Neural progenitor cell (in vitro differentiated cells): ENCODE measurements around the gene CUL4B. TPM values are rescaled to one million over a fixed set of nuclear protein-coding genes. Genes with fewer than 3 reads are reported as not detected.
"Not testable (repeated sequence)": the region's sequence is repeated elsewhere in the genome, so short reads cannot be mapped to it uniquely, and the experiment has no call there.

Experiments used
- DNase-seq: peaks from one replicate; pipeline ENCODE4 v3.0.0-alpha.2; 2016; ENCODE audit warnings: low spot score
- H2AFZ ChIP-seq: fragments of 200-600 bp; sonication (generic); replicated peaks from 2 replicates; pipeline ENCODE4 v1.6.1; 2016; ENCODE audit warnings: antibody characterized with exemption
- H3F3A ChIP-seq: fragments of 200-600 bp; sonication (generic); 2 replicates; pipeline ENCODE4 v1.6.1; 2016; ENCODE audit warnings: antibody characterized with exemption, low read depth
- H3K27ac ChIP-seq: fragments of 200-600 bp; sonication (generic); 2 replicates; pipeline ENCODE4 v1.5.1; 2016; ENCODE audit warnings: mild to moderate bottlenecking
- H3K27me3 ChIP-seq: fragments of 200-600 bp; sonication (generic); 2 replicates; pipeline ENCODE4 v1.6.1; 2016; ENCODE audit warnings: mild to moderate bottlenecking, moderate library complexity
- H3K36me3 ChIP-seq: fragments of 200-600 bp; sonication (generic); 2 replicates; pipeline ENCODE4 v1.5.1; 2016
- H3K4me1 ChIP-seq: fragments of 200-600 bp; sonication (generic); 2 replicates; pipeline ENCODE4 v1.6.1; 2016; ENCODE audit warnings: mixed run types
- H3K4me2 ChIP-seq: fragments of 200-600 bp; sonication (generic); 2 replicates; pipeline ENCODE4 v1.6.1; 2016
- H3K4me3 ChIP-seq: fragments of 200-600 bp; sonication (generic); 2 replicates; pipeline ENCODE4 v1.5.1; 2016
- H3K79me2 ChIP-seq: fragments of 200-600 bp; sonication (generic); 2 replicates; pipeline ENCODE4 v1.6.1; 2016; ENCODE audit warnings: low read depth
- H3K9ac ChIP-seq: fragments of 200-600 bp; sonication (generic); 2 replicates; pipeline ENCODE4 v1.6.1; 2016
- H3K9me3 ChIP-seq: fragments of 200-600 bp; sonication (generic); 2 replicates; pipeline ENCODE4 v1.5.1; 2016; ENCODE audit warnings: low read depth
- H4K20me1 ChIP-seq: fragments of 200-600 bp; sonication (generic); 2 replicates; pipeline ENCODE4 v1.6.1; 2016; ENCODE audit warnings: low read depth
- H3K27ac Mint-ChIP-seq: 3 replicates; pipeline ENCODE4 v1.8.0; 2021; ENCODE audit warnings: mixed read lengths
- H3K27me3 Mint-ChIP-seq: 2 replicates; pipeline ENCODE4 v1.8.0; 2022; ENCODE audit warnings: low read depth, mild to moderate bottlenecking, inconsistent platforms, moderate library complexity, mixed read lengths; ENCODE audit not compliant: insufficient read depth
- H3K36me3 Mint-ChIP-seq: 3 replicates; pipeline ENCODE4 v1.8.0; 2021; ENCODE audit warnings: mixed read lengths
- H3K4me1 Mint-ChIP-seq: 3 replicates; pipeline ENCODE4 v1.8.0; 2021; ENCODE audit warnings: mixed read lengths
- H3K4me3 Mint-ChIP-seq: 3 replicates; pipeline ENCODE4 v1.8.0; 2021; ENCODE audit warnings: mild to moderate bottlenecking, moderate library complexity, mixed read lengths
- H3K9me3 Mint-ChIP-seq: 3 replicates; pipeline ENCODE4 v1.8.0; 2020; ENCODE audit warnings: mixed read lengths
- CTCF ChIP-seq: fragments of 200-600 bp; sonication (generic); IDR thresholded peaks from 2 replicates; pipeline ENCODE4 v1.5.1; 2017; ENCODE audit warnings: antibody characterized with exemption, mild to moderate bottlenecking
- EZH2 ChIP-seq: fragments of 200-600 bp; sonication (generic); IDR thresholded peaks from 2 replicates; pipeline ENCODE4 v1.6.1; 2017; ENCODE audit warnings: antibody characterized with exemption, mild to moderate bottlenecking, moderate library complexity
- EZH2phosphoT487 ChIP-seq: fragments of 200-600 bp; sonication (generic); IDR thresholded peaks from 2 replicates; pipeline ENCODE4 v1.6.1; 2017; ENCODE audit warnings: antibody characterized with exemption
- total RNA-seq: library from RNA; depleted of rRNA; stranded (reverse); fragments of >200 nt; gene quantifications from 2 replicates; pipeline ENCODE4 v1.2.3, GENCODE V29; 2015; ENCODE audit warnings: low replicate concordance

The CUL4B gene
- total RNA-seq, 1 donor from 2014 or later: 95.2 TPM

GRCh38 chrX:120504569-120504968 lies 56.2 kb downstream of the CUL4B start:
- H3K36me3 ChIP-seq: no peaks in the 10 kb centered on the region
- H3K27ac ChIP-seq: no peak overlapping the region
- H3K27me3 Mint-ChIP-seq: no peaks in the 10 kb centered on the region
- H3K4me2 ChIP-seq: no peak overlapping the region
- no peak overlapping the region for H3K9ac ChIP-seq
- no peaks in the 10 kb centered on the region for H3K79me2 ChIP-seq
- no peaks in the 10 kb centered on the region for H4K20me1 ChIP-seq
- no peaks in the 10 kb centered on the region for H3F3A ChIP-seq
- TF ChIP-seq CTCF: no peak
- no peak for TF ChIP-seq EZH2phosphoT487
- no peak for TF ChIP-seq EZH2
- H2AFZ ChIP-seq: no peak overlapping the region
- H3K36me3 Mint-ChIP-seq: no peaks in the 10 kb centered on the region
- no peak overlapping the region for H3K4me3 ChIP-seq
- H3K4me3 Mint-ChIP-seq: no peak overlapping the region
- H3K27me3 ChIP-seq: no peaks in the 10 kb centered on the region
- no peak overlapping the region for H3K27ac Mint-ChIP-seq
- H3K4me1 Mint-ChIP-seq: no peaks in the 10 kb centered on the region
- H3K9me3 ChIP-seq: peaks cover 3% of the 10 kb centered on the region
- no peaks in the 10 kb centered on the region for H3K9me3 Mint-ChIP-seq
- no peak for DNase-seq
- no peaks in the 10 kb centered on the region for H3K4me1 ChIP-seq

- no peak overlapping the region for H3K4me2 ChIP-seq
- H3K4me3 ChIP-seq: no peak overlapping the region
- no peak overlapping the region for H2AFZ ChIP-seq
- no peaks in the 10 kb centered on the region for H3F3A ChIP-seq
- peaks cover 2% of the 10 kb centered on the region for H3K27me3 Mint-ChIP-seq
- no peak overlapping the region for H3K9ac ChIP-seq
- no peaks in the 10 kb centered on the region for H3K79me2 ChIP-seq
- H4K20me1 ChIP-seq: no peaks in the 10 kb centered on the region
- H3K9me3 Mint-ChIP-seq: peaks cover 4% of the 10 kb centered on the region
- H3K4me3 Mint-ChIP-seq: no peak overlapping the region
- no peaks in the 10 kb centered on the region for H3K4me1 ChIP-seq
- H3K36me3 Mint-ChIP-seq: no peaks in the 10 kb centered on the region
- H3K9me3 ChIP-seq: peaks cover 3% of the 10 kb centered on the region
- DNase-seq: no peak
- TF ChIP-seq CTCF (no peak), EZH2phosphoT487 (no peak), EZH2 (no peak)
- no peaks in the 10 kb centered on the region for H3K4me1 Mint-ChIP-seq
- H3K36me3 ChIP-seq: no peaks in the 10 kb centered on the region
- no peaks in the 10 kb centered on the region for H3K27me3 ChIP-seq
- no peak overlapping the region for H3K27ac ChIP-seq
- H3K27ac Mint-ChIP-seq: no peak overlapping the region
These were observed 61.3 kb downstream of the CUL4B start for GRCh38 chrX:120499301-120500072.

- H3K9ac ChIP-seq, H3K79me2 ChIP-seq, H3K4me2 ChIP-seq, H3K4me1 ChIP-seq, H3K9me3 Mint-ChIP-seq, H3K9me3 ChIP-seq, H3K27ac Mint-ChIP-seq, H3K36me3 ChIP-seq, H2AFZ ChIP-seq, H3K36me3 Mint-ChIP-seq, H3K27me3 Mint-ChIP-seq, H3K4me3 Mint-ChIP-seq, DNase-seq, H3F3A ChIP-seq, H3K27ac ChIP-seq, H3K27me3 ChIP-seq, H3K4me3 ChIP-seq, H4K20me1 ChIP-seq, H3K4me1 Mint-ChIP-seq: not testable (repeated sequence)
These were observed 70.6 kb downstream of the CUL4B start for GRCh38 chrX:120490119-120490518.

GRCh38 chrX:120486786-120487185 lies 74.0 kb downstream of the CUL4B start:
- peak overlapping the region; percentile 73 for H3K4me3 Mint-ChIP-seq
- no peak overlapping the region for H3K27ac Mint-ChIP-seq
- Histone ChIP-seq H3K9ac (no peak overlapping the region), H2AFZ (no peak overlapping the region), H3K4me1 (no peaks in the 10 kb centered on the region), H3K4me2 (no peak overlapping the region), H4K20me1 (no peaks in the 10 kb centered on the region), H3K9me3 (no peaks in the 10 kb centered on the region), H3K79me2 (no peaks in the 10 kb centered on the region), H3K36me3 (no peaks in the 10 kb centered on the region), H3K27me3 (no peaks in the 10 kb centered on the region), H3K27ac (no peak overlapping the region), H3K4me3 (no peak overlapping the region), H3F3A (no peaks in the 10 kb centered on the region)
- peaks cover 5% of the 10 kb centered on the region for H3K4me1 Mint-ChIP-seq
- TF ChIP-seq EZH2phosphoT487: no peak
- no peak for TF ChIP-seq EZH2
- no peak for TF ChIP-seq CTCF
- DNase-seq: no peak
- H3K27me3 Mint-ChIP-seq: peaks cover 2% of the 10 kb centered on the region
- no peaks in the 10 kb centered on the region for H3K36me3 Mint-ChIP-seq
- peaks cover 13% of the 10 kb centered on the region for H3K9me3 Mint-ChIP-seq
